OCI-LY1 (cell line): ENCODE results near the gene PAQR3.

Experiments
- H2AFZ ChIP-seq: fragments of 200-600 bp; sonication (generic), shearing (Covaris generic); 2 replicates; pipeline ENCODE4 v1.6.0; 2014; ENCODE audit warnings: antibody characterized with exemption, mild to moderate bottlenecking, low read length
- H3F3A ChIP-seq: fragments of 200-600 bp; sonication (generic), shearing (Covaris generic); 2 replicates; pipeline ENCODE4 v1.6.0; 2014; ENCODE audit warnings: mild to moderate bottlenecking, antibody characterized with exemption, low read length, moderate library complexity; ENCODE audit not compliant: insufficient read depth
- H3K27ac ChIP-seq: fragments of 200-600 bp; sonication (generic); 2 replicates; pipeline ENCODE4 v1.5.1; 2014; ENCODE audit warnings: low read length, mixed run types, mild to moderate bottlenecking, low read depth; ENCODE audit not compliant: poor library complexity, severe bottlenecking
- H3K27me3 ChIP-seq: fragments of 200-600 bp; sonication (generic); 2 replicates; pipeline ENCODE4 v1.6.0; 2014; ENCODE audit warnings: antibody characterized with exemption, mild to moderate bottlenecking, low read length, moderate library complexity; ENCODE audit not compliant: insufficient read depth
- H3K36me3 ChIP-seq: fragments of 200-600 bp; sonication (generic); 2 replicates; pipeline ENCODE4 v1.6.1; 2014; ENCODE audit warnings: mild to moderate bottlenecking, antibody characterized with exemption, low read length, moderate library complexity, mixed read lengths; ENCODE audit not compliant: insufficient read depth
- H3K4me1 ChIP-seq: fragments of 200-600 bp; sonication (generic); 2 replicates; pipeline ENCODE4 v1.5.1; 2014; ENCODE audit warnings: mild to moderate bottlenecking, low read length, moderate library complexity; ENCODE audit not compliant: insufficient read depth, severe bottlenecking
- H3K4me2 ChIP-seq: fragments of 200-600 bp; sonication (generic), shearing (Covaris generic); 2 replicates; pipeline ENCODE4 v1.6.1; 2014; ENCODE audit warnings: low read length
- H3K4me3 ChIP-seq: fragments of 200-600 bp; sonication (generic); 2 replicates; pipeline ENCODE4 v1.5.1; 2014; ENCODE audit warnings: low read length, low read depth, mild to moderate bottlenecking, mixed read lengths; ENCODE audit not compliant: poor library complexity, severe bottlenecking
- H3K79me2 ChIP-seq: fragments of 200-600 bp; shearing (Covaris generic); 2 replicates; pipeline ENCODE4 v1.6.1; 2016; ENCODE audit warnings: mixed run types, low read length, mixed read lengths; ENCODE audit not compliant: insufficient read depth
- H3K9ac ChIP-seq: fragments of 200-600 bp; sonication (generic), shearing (Covaris generic); 2 replicates; pipeline ENCODE4 v1.6.1; 2014; ENCODE audit warnings: mild to moderate bottlenecking, low read length, mixed read lengths
- H3K9me2 ChIP-seq: fragments of 200-600 bp; sonication (generic), shearing (Covaris generic); 2 replicates; pipeline ENCODE4 v1.6.1; 2014; ENCODE audit warnings: low read depth, mild to moderate bottlenecking, low read length, mixed read lengths
- H3K9me3 ChIP-seq: fragments of 200-600 bp; shearing (Covaris generic); 2 replicates; pipeline ENCODE4 v1.6.1; 2014; ENCODE audit warnings: low read length, mixed read lengths
- H4K20me1 ChIP-seq: fragments of 200-600 bp; sonication (generic), shearing (Covaris generic); 2 replicates; pipeline ENCODE4 v1.6.0; 2016; ENCODE audit warnings: mild to moderate bottlenecking, low read length; ENCODE audit not compliant: insufficient read depth
- CTCF ChIP-seq: fragments of 200-600 bp; sonication (generic), shearing (Covaris generic); IDR thresholded peaks from 2 replicates; pipeline ENCODE4 v1.5.1; 2017; ENCODE audit warnings: mild to moderate bottlenecking, antibody characterized with exemption, low read length, moderate library complexity, mixed read lengths
- EZH2 ChIP-seq: fragments of 200-600 bp; sonication (generic), shearing (Covaris generic); IDR thresholded peaks from 2 replicates; pipeline ENCODE4 v1.8.0; 2017; ENCODE audit warnings: borderline replicate concordance, mixed run types, mild to moderate bottlenecking, antibody characterized with exemption, low read length, moderate library complexity, mixed read lengths

PAQR3 gene

DNA sequence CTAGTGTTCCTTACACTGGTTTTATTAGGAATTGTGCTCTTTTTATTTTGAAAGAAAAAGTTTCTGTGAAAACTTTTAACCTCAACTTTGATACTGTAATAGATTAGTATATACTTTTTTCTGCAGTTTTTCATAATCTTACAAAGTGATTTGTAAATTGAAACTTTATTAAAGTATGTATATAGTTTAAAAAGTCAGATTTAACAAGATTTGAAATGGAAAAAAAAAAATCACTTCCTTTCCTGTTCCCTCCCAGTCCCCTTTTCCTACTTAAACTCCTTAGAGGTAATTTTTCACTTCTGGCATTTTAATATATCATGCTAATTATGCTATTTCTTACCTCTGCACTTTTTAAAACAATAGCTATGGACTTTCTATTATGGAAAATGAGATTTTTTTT, 49.3 kb downstream of the PAQR3 start:
- Histone ChIP-seq H3K79me2 (no peaks in the 10 kb centered on the region), H3K4me1 (no peaks in the 10 kb centered on the region), H3K36me3 (peaks cover 55% of the 10 kb centered on the region; the same call in 1 of the 2 replicates), H3F3A (no peaks in the 10 kb centered on the region), H2AFZ (no peak overlapping the region), H3K4me2 (no peak overlapping the region), H3K9me2 (no peaks in the 10 kb centered on the region), H4K20me1 (no peaks in the 10 kb centered on the region), H3K4me3 (no peak overlapping the region), H3K9ac (no peak overlapping the region), H3K27ac (no peak overlapping the region), H3K9me3 (no peaks in the 10 kb centered on the region), H3K27me3 (no peaks in the 10 kb centered on the region)
- TF ChIP-seq EZH2 (no peak), CTCF (no peak)

- H3K27ac ChIP-seq: no peak overlapping the region
- H2AFZ ChIP-seq: no peak overlapping the region
- no peaks in the 10 kb centered on the region for H3K27me3 ChIP-seq
- TF ChIP-seq CTCF (no peak), EZH2 (no peak)
- H3K9ac ChIP-seq: no peak overlapping the region
- H3K36me3 ChIP-seq: peaks cover 30% of the 10 kb centered on the region; the same call in 1 of the 2 replicates
- no peaks in the 10 kb centered on the region for H3K9me2 ChIP-seq
- no peaks in the 10 kb centered on the region for H3F3A ChIP-seq
- H3K4me1 ChIP-seq: no peaks in the 10 kb centered on the region
- no peaks in the 10 kb centered on the region for H3K9me3 ChIP-seq
- H4K20me1 ChIP-seq: no peaks in the 10 kb centered on the region
- no peak overlapping the region for H3K4me3 ChIP-seq
- H3K4me2 ChIP-seq: no peak overlapping the region
- H3K79me2 ChIP-seq: no peaks in the 10 kb centered on the region
Observed at GRCh38 chr4:78885598-78885997, 53.6 kb downstream of the PAQR3 start.

DNA sequence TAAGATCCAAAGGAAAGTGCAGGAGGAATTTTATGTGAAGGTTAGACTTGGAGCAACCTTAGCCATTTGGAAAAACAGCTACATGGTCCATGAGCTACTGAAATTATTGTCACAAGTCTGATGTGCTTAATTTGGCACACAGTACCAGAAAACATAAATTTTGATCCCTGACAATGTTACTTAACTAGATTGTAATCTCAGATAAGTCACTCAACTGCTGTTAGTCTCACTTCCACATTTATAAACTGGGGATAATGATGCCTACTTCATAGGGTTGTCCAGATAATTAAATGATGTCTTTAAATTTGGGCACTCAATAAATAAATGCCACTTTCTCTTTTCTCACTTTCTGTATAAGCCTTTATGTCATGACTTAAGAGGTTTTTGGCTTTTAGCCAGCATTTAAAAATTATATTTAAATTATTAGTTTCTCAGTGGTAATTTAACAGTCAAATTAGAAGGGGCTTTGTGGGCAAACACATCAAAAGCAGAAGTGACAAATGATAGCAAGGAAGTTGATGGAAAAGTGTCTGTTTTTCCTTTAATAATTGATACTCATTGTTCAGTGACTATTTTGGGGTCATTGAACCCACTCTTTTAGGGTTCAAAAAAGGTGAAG, 58.3 kb downstream of the PAQR3 start:
- H3K27me3 ChIP-seq: no peaks in the 10 kb centered on the region
- no peak overlapping the region for H3K4me3 ChIP-seq
- no peak overlapping the region for H3K4me2 ChIP-seq
- no peak overlapping the region for H3K27ac ChIP-seq
- no peaks in the 10 kb centered on the region for H3F3A ChIP-seq
- H3K9me3 ChIP-seq: no peaks in the 10 kb centered on the region
- H3K36me3 ChIP-seq: peaks cover 34% of the 10 kb centered on the region
- H3K4me1 ChIP-seq: no peaks in the 10 kb centered on the region
- H4K20me1 ChIP-seq: no peaks in the 10 kb centered on the region
- TF ChIP-seq CTCF (no peak), EZH2 (no peak)
- H3K79me2 ChIP-seq: no peaks in the 10 kb centered on the region
- H2AFZ ChIP-seq: no peak overlapping the region
- H3K9me2 ChIP-seq: no peaks in the 10 kb centered on the region
- H3K9ac ChIP-seq: no peak overlapping the region
